K562 (cell line): ENCODE measurements around the gene ATAD2B. TPM values are rescaled to one million over a fixed set of nuclear protein-coding genes. Genes with fewer than 3 reads are reported as not detected.

Experiments
- EHMT2 ChIP-seq: fragments of 450-650 bp; IDR thresholded peaks from 2 replicates; pipeline ENCODE4 v1.6.1; 2018; ENCODE audit warnings: antibody characterized with exemption
- HBP1 ChIP-seq: fragments of 450-650 bp; formaldehyde crosslinking; IDR thresholded peaks from 2 replicates; pipeline ENCODE4 v1.4.0; 2022; ENCODE audit warnings: missing genetic modification characterization
- POLR2G ChIP-seq: fragments of 200-400 bp; formaldehyde crosslinking; IDR thresholded peaks from 2 replicates; pipeline ENCODE4 v1.6.1; 2017; ENCODE audit warnings: low read depth, mild to moderate bottlenecking, antibody characterized with exemption, low read length, moderate library complexity
- TRIM24 ChIP-seq, 2 experiments: fragments of 450-650 bp; IDR thresholded peaks; 2 replicates each; pipeline ENCODE4 v1.6.1; 2016
- ZNF75A ChIP-seq: fragments of 450-650 bp; formaldehyde crosslinking; IDR thresholded peaks from 2 replicates; pipeline ENCODE4 v1.4.0; 2020; ENCODE audit warnings: mild to moderate bottlenecking
- ZNF778 ChIP-seq: fragments of 450-650 bp; formaldehyde crosslinking; IDR thresholded peaks from 2 replicates; pipeline ENCODE4 v1.4.0; 2020; ENCODE audit warnings: mild to moderate bottlenecking, moderate library complexity
- polyA plus RNA-seq, 8 experiments: library from polyadenylated mRNA; depleted of rRNA in 4 of 8; stranded (reverse) in 5 of 8; unstranded in 3 of 8; fragments of >200 nt; fragmentation: Nextera tagmentation in 2 of 8; fragmentation: Illumina TruSeq in 1 of 8; extraction: Ambion mirVana in 2 of 8; extraction: Trizol in 1 of 8; gene quantifications; 2 replicates each; pipeline versions ENCODE4 v1.2.1 to v1.2.3, GENCODE V29; 2011 to 2014; ENCODE audit warnings: inconsistent platforms in 1 of 8, missing spikeins in 1 of 8
- total RNA-seq, 7 experiments: library from RNA; depleted of rRNA in 6 of 7; stranded (reverse); fragments of >200 nt in 6 of 7; fragmentation: Illumina TruSeq in 2 of 7; extraction: Trizol in 2 of 7; gene quantifications; 2 replicates each; pipeline versions ENCODE4 v1.2.1 to v1.2.3, GENCODE V29; 2011 to 2021; ENCODE audit warnings: low replicate concordance in 1 of 7
- TF ChIP-seq, protein P1 (sequence below): sonication (generic); formaldehyde crosslinking; IDR thresholded peaks from 2 replicates; pipeline ENCODE4 v1.8.0; 2022; ENCODE audit warnings: mild to moderate bottlenecking, missing genetic modification reagents
- TF ChIP-seq, protein P2 (sequence below), 2 experiments: fragments of 450-650 bp; IDR thresholded peaks; 2 replicates each; pipeline ENCODE4 v1.6.1; 2016; ENCODE audit warnings: mild to moderate bottlenecking in 2 of 2, borderline replicate concordance in 1 of 2, low read depth in 1 of 2, moderate library complexity in 1 of 2

The ATAD2B gene
- total and polyA plus RNA-seq, 9 of the 15 experiments (the other 6 are each of a cell fraction or from before 2014, with no cell fraction given), result 3.2 to 21.6 (median 11.4) TPM

- TF ChIP-seq, protein P1, sequence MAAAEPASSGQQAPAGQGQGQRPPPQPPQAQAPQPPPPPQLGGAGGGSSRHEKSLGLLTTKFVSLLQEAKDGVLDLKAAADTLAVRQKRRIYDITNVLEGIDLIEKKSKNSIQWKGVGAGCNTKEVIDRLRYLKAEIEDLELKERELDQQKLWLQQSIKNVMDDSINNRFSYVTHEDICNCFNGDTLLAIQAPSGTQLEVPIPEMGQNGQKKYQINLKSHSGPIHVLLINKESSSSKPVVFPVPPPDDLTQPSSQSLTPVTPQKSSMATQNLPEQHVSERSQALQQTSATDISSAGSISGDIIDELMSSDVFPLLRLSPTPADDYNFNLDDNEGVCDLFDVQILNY (CRISPR knock-in tag), result no peak
- TF ChIP-seq TRIM24 (IDR thresholded peaks at IDR 0.05) (no peak), EHMT2 (peak; percentile 33; the same call in 1 of the 2 replicates), ZNF75A (CRISPR knock-in tag) (no peak), ZNF778 (no peak), POLR2G (no peak), HBP1 (CRISPR knock-in tag) (no peak)
- TF ChIP-seq, protein P2, sequence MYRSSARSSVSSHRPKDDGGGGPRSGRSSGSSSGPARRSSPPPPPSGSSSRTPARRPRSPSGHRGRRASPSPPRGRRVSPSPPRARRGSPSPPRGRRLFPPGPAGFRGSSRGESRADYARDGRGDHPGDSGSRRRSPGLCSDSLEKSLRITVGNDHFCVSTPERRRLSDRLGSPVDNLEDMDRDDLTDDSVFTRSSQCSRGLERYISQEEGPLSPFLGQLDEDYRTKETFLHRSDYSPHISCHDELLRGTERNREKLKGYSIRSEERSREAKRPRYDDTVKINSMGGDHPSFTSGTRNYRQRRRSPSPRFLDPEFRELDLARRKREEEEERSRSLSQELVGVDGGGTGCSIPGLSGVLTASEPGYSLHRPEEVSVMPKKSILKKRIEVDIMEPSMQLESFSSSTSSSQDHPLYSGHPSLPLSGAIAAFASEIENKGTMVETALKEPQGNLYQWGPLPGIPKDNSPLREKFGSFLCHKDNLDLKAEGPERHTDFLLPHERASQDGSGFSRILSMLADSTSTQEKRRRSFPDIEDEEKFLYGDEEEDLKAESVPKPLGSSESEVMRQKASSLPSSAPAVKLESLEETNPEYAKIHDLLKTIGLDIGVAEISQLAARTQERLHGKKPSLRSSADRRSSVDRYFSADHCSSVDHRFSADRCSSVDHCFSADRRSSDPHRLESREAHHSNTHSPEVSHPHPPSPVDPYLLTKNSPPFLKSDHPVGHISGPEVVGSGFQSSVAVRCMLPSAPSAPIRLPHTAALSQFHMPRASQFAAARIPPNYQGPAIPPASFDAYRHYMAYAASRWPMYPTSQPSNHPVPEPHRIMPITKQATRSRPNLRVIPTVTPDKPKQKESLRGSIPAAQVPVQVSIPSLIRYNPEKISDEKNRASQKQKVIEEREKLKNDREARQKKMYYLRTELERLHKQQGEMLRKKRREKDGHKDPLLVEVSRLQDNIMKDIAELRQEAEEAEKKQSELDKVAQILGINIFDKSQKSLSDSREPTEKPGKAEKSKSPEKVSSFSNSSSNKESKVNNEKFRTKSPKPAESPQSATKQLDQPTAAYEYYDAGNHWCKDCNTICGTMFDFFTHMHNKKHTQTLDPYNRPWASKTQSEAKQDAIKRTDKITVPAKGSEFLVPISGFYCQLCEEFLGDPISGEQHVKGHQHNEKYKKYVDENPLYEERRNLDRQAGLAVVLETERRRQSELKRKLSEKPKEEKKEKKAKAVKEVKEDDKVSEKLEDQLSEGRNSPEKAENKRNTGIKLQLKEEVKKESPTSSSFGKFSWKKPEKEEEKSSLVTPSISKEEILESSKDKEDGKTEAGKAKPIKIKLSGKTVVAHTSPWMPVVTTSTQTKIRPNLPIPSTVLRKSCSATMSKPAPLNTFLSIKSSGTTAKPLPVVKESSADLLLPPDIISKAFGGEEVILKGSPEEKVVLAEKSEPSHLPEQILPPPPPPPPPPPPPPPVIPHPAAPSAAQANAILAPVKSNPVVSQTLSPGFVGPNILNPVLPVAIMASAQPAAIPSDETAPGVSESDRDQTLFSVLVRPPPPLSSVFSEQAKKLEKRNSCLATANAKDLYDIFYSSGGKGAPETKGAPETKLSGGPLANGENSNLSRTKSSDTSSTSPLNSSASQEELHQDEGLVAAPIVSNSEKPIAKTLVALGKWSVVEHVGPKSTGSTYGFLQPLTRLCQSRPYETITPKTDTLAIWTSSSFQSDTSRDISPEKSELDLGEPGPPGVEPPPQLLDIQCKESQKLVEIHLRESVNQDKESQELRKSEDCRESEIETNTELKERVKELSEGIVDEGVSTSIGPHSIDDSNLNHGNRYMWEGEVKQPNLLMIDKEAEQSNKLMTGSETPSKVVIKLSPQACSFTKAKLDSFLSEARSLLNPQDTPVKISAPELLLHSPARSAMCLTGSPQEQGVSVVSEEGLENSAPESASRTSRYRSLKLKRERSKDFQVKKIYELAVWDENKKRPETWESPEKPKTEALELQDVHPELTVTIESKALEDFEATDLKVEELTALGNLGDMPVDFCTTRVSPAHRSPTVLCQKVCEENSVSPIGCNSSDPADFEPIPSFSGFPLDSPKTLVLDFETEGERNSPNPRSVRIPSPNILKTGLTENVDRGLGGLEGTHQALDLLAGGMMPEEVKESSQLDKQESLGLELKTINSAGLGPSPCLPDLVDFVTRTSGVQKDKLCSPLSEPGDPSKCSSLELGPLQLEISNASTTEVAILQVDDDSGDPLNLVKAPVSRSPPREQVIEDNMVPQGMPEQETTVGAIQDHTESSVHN (IDR thresholded peaks at IDR 0.05; ENCODE audit: borderline replicate concordance in 1 of 2, low read depth in 1 of 2), result no peak
Measured at GRCh38 chr2:23788100-23788499, 138.8 kb downstream of the ATAD2B start (continued).
